DMS 273 (cell line): Measurements from ENCODE around the gene TBCC.
A peak's percentile ranks its signal among the peaks of the same experiment; 100 is the strongest.
"Not testable (repeated sequence)": the region's sequence is repeated elsewhere in the genome, so short reads cannot be mapped to it uniquely, and the experiment has no call there.

Experiments
- DNase-seq: peaks from one replicate; lab custom pipeline; 2025; ENCODE audit not compliant: unreplicated experiment; lab: John Stamatoyannopoulos, UW

TBCC gene

GRCh38 chr6:42745640-42746462 is at the start of gene TBCC:
TBCC (minus strand) TSS chr6:42746103; CDS start chr6:42746073, 30 bp downstream.
- DNase-seq, result peak; percentile 99

GRCh38 chr6:42795651-42796050 is 49.7 kb upstream of the TBCC start:
- no peak for DNase-seq

GRCh38 chr6:42791706-42792320 is 45.9 kb upstream of the TBCC start:
- DNase-seq, result no peak

GRCh38 chr6:42790549-42791181 is 44.8 kb upstream of the TBCC start:
- DNase-seq, result no peak

GRCh38 chr6:42788671-42789070 is 42.8 kb upstream of the TBCC start:
- DNase-seq, result no peak

GRCh38 chr6:42787063-42787472 is 41.2 kb upstream of the TBCC start:
- peak; percentile 93 for DNase-seq

GRCh38 chr6:42786525-42786985 is 40.7 kb upstream of the TBCC start:
- DNase-seq, result peak; percentile 49

- no peak for DNase-seq
These were observed 39.0 kb upstream of the TBCC start for GRCh38 chr6:42784717-42785498.

- DNase-seq, result peak; percentile 35
These were observed 38.2 kb upstream of the TBCC start for GRCh38 chr6:42783876-42784642.

- DNase-seq, result peak; percentile 90
These were observed 37.4 kb upstream of the TBCC start for GRCh38 chr6:42783177-42783875.

- DNase-seq, result peak; percentile 86
These were observed 36.8 kb upstream of the TBCC start for GRCh38 chr6:42782689-42783176.

- peak; percentile 90 for DNase-seq
These were observed 36.1 kb upstream of the TBCC start, which contains the start of gene BICRAL for GRCh38 chr6:42781796-42782688. BICRAL (plus strand) TSS chr6:42782052; CDS start chr6:42822023, 39,971 bp downstream.

- peak; percentile 58 for DNase-seq
These were observed 35.6 kb upstream of the TBCC start for GRCh38 chr6:42781546-42781795.

GRCh38 chr6:42779521-42779920 is 33.6 kb upstream of the TBCC start:
- DNase-seq, result no peak

GRCh38 chr6:42778122-42778521 is 32.2 kb upstream of the TBCC start:
- no peak for DNase-seq

- no peak for DNase-seq
These were observed 31.4 kb upstream of the TBCC start for GRCh38 chr6:42777126-42777822.

GRCh38 chr6:42774821-42775487 is 29.1 kb upstream of the TBCC start:
- not testable (repeated sequence) for DNase-seq

GRCh38 chr6:42774201-42774600 is 28.3 kb upstream of the TBCC start:
- no peak for DNase-seq
